Pancreas (tissue), 10 donors: ENCODE measurements around the gene LAG3. TPM values are rescaled to one million over a fixed set of nuclear protein-coding genes. Genes with fewer than 3 reads are reported as not detected.

ENCODE experiments used
- ATAC-seq, 4 donors: fragments of 200-7000 bp; cut with Tn5 transposase; one replicate each; pipeline versions ENCODE4 v1.8.0 to v1.9.1; 2020; ENCODE audit warnings: mild to moderate bottlenecking in 4 of 4, moderate library complexity in 4 of 4
- DNase-seq, 6 donors: peaks; one replicate each; pipeline ENCODE4 v3.0.0-alpha.2; 2020
- FAIRE-seq: peaks from 2 replicates; lab custom pipeline; 2012; peaks lifted over from hg19 to GRCh38; lab: Jason Lieb, UNC
- H3K27ac ChIP-seq, 4 donors: fragments of 200-600 bp; sonication (generic); 1 replicate in 3 of 4; 2 replicates in 1 of 4; pipeline versions ENCODE4 v1.5.0 to v1.8.0; 2020
- H3K27me3 ChIP-seq, 4 donors: fragments of 200-600 bp; one replicate each; pipeline ENCODE4 v1.8.0; 2021
- H3K36me3 ChIP-seq, 3 donors: fragments of 200-600 bp; sonication (generic) in 1 of 3; one replicate each; pipeline versions ENCODE4 v1.5.0 to v1.8.0; 2020 to 2021
- H3K4me1 ChIP-seq, 3 donors: fragments of 200-600 bp; one replicate each; pipeline ENCODE4 v1.8.0; 2021
- H3K4me3 ChIP-seq, 4 donors: fragments of 200-600 bp; sonication (generic) in 2 of 4; one replicate each; pipeline versions ENCODE4 v1.5.0 to v1.8.0; 2020 to 2021
- H3K9me3 ChIP-seq, 4 donors: fragments of 200-600 bp; one replicate each; pipeline ENCODE4 v1.8.0; 2021
- CTCF ChIP-seq, 4 donors: fragments of 200-600 bp; sonication (generic) in 3 of 4; IDR thresholded peaks; one replicate each; pipeline versions ENCODE4 v1.5.0 to v1.8.0; 2021; ENCODE audit warnings: antibody characterized with exemption in 4 of 4
- WGBS, 2 donors: extraction: QIAGEN DNeasy Blood & Tissue Kit; methylation state at CpG; one replicate each; pipeline ENCODE4 v1.1.7; 2013; 5-methylcytosine and 5-hydroxymethylcytosine counted together
- intact Hi-C, 3 donors: fragments of 100-400 bp; cut with DNase I; formaldehyde crosslinking; loops; one replicate each; pipeline versions ENCODE4 v1.11.1 to v1.14.2; 2022
- polyA plus RNA-seq, 2 donors: library from polyadenylated mRNA; stranded (reverse); fragments of 200-250 nt; gene quantifications; one replicate each; pipeline ENCODE4 v1.2.3, GENCODE V29; 2013
- total RNA-seq, 6 donors: library from RNA; stranded (reverse); fragmentation: NEBNext Ultra II Directional in 4 of 6; extraction: Animal tissue kit (Norgen Biotek cat#: 25700) in 4 of 6; gene quantifications; one replicate each; pipeline versions ENCODE4 v1.2.1 to v1.2.4, GENCODE V29; 2021 to 2023
- donor health status: healthy with polysubstance abuse.
- donor health status: DM: no; HTN: no; CAD: no; lungs with moderate emphysema.
- donor health status: DM: no; HTN: no; CAD: no.
- donor health status: control.
- donor health status: control.
- donor health status: Bipolar disorder and iron deficiency.
- donor health status: DM: yes; HTN: yes; CAD: no.
- donor health status: DM: no; HTN: no; CAD: no.
- donor health status: DM: no; HTN: no; CAD: no.
- donor health status: DM: yes; HTN: yes; CAD: no.

Gene LAG3
- total and polyA plus RNA-seq, 8 donors: 0.15 to 0.91 (median 0.22) TPM; not detected in 1

- no peak overlapping the region for H3K4me3 ChIP-seq
- ATAC-seq: peak in 2 of 4 donors; percentile 15 to 40
- H3K4me1 ChIP-seq: no peaks in the 10 kb centered on the region
- no peak for TF ChIP-seq CTCF (IDR thresholded peaks at IDR 0.05)
- H3K36me3 ChIP-seq: no peaks in the 10 kb centered on the region
- FAIRE-seq: no peak
- WGBS, 2 donors: 40 to 49% methylated on average over 10 of the region's 10 CpGs
- DNase-seq: peak in 1 of 6 donors; percentile 41
- H3K27ac ChIP-seq: no peak overlapping the region
- H3K9me3 ChIP-seq: no peaks in the 10 kb centered on the region
- intact Hi-C loops: no loop called here
- H3K27me3 ChIP-seq: peaks cover 0 to 3% (median 0%) of the 10 kb centered on the region in 4 donors
Observed at GRCh38 chr12:6818222-6818621, 45.9 kb downstream of the LAG3 start.

GRCh38 chr12:6818645-6819044 is 46.3 kb downstream of the LAG3 start:
- Histone ChIP-seq H3K4me1 (no peaks in the 10 kb centered on the region), H3K27ac (no peak overlapping the region), H3K9me3 (no peaks in the 10 kb centered on the region), H3K36me3 (no peaks in the 10 kb centered on the region), H3K27me3 (peaks cover 0 to 3% (median 0%) of the 10 kb centered on the region in 4 donors), H3K4me3 (no peak overlapping the region)
- TF ChIP-seq CTCF (IDR thresholded peaks at IDR 0.05): no peak
- ATAC-seq (no peak), DNase-seq (no peak), FAIRE-seq (no peak)
- intact Hi-C loops: no loop called here
- 66 to 75% methylated on average over 5 of the region's 5 CpGs for WGBS, 2 donors

DNA sequence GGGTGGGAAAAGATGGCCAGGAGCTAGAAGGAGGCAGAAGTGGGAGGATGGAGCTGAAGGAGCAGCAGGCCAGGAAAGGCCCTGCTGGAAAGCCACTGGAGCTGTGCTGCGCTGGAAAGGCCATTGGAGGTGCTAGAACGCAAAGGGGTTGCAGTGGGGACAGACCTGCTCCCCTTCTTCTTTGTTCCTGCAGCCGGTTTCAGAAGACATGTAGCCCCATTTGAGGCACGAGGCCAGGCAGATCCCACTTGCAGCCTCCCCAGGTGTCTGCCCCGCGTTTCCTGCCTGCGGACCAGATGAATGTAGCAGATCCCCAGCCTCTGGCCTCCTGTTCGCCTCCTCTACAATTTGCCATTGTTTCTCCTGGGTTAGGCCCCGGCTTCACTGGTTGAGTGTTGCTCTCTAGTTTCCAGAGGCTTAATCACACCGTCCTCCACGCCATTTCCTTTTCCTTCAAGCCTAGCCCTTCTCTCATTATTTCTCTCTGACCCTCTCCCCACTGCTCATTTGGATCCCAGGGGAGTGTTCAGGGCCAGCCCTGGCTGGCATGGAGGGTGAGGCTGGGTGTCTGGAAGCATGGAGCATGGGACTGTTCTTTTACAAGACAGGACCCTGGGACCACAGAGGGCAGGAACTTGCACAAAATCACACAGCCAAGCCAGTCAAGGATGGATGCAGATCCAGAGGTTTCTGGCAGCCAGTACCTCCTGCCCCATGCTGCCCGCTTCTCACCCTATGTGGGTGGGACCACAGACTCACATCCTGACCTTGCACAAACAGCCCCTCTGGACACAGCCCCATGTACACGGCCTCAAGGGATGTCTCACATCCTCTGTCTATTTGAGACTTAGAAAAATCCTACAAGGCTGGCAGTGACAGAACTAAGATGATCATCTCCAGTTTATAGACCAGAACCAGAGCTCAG is 47.0 kb downstream of the LAG3 start:
- FAIRE-seq (no peak), ATAC-seq (no peak), DNase-seq (no peak)
- 79 to 83% methylated on average over 13 of the region's 13 CpGs for WGBS, 2 donors
- intact Hi-C loops: loop anchor here in 1 of 3 donors (10.0 kb wide), 1 partner anchor 85 kb away; no protein-coding TSS in a partner anchor
- TF ChIP-seq CTCF (IDR thresholded peaks at IDR 0.05): no peak
- Histone ChIP-seq H3K4me1 (no peaks in the 10 kb centered on the region), H3K36me3 (no peaks in the 10 kb centered on the region), H3K27me3 (peaks cover 0 to 3% (median 0%) of the 10 kb centered on the region in 4 donors), H3K27ac (no peak overlapping the region), H3K4me3 (no peak overlapping the region), H3K9me3 (no peaks in the 10 kb centered on the region)

DNA sequence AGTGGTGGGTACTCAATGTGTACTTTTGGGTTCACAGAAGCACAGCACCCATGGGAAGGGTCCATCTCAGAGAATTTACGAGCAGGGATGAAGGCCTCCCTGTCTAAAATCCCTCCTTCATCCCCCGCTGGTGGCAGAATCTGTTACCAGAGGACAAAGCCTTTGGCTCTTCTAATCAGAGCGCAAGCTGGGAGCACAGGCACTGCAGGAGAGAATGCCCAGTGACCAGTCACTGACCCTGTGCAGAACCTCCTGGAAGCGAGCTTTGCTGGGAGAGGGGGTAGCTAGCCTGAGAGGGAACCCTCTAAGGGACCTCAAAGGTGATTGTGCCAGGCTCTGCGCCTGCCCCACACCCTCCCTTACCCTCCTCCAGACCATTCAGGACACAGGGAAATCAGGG is 47.8 kb downstream of the LAG3 start:
- Histone ChIP-seq H3K9me3 (no peaks in the 10 kb centered on the region), H3K36me3 (no peaks in the 10 kb centered on the region), H3K27me3 (peaks cover 0 to 3% (median 0%) of the 10 kb centered on the region in 4 donors), H3K4me1 (no peaks in the 10 kb centered on the region), H3K27ac (no peak overlapping the region), H3K4me3 (no peak overlapping the region)
- FAIRE-seq (no peak), ATAC-seq (no peak), DNase-seq (no peak)
- TF ChIP-seq CTCF (IDR thresholded peaks at IDR 0.05): no peak
- intact Hi-C loops: loop anchor here in 1 of 3 donors (10.0 kb wide), 1 partner anchor 85 kb away; no protein-coding TSS in a partner anchor
- WGBS, 2 donors: 62 to 80% methylated on average over 4 to 5 of the region's 5 CpGs
